ENCODE measurements around the gene KIF3A.

DNA sequence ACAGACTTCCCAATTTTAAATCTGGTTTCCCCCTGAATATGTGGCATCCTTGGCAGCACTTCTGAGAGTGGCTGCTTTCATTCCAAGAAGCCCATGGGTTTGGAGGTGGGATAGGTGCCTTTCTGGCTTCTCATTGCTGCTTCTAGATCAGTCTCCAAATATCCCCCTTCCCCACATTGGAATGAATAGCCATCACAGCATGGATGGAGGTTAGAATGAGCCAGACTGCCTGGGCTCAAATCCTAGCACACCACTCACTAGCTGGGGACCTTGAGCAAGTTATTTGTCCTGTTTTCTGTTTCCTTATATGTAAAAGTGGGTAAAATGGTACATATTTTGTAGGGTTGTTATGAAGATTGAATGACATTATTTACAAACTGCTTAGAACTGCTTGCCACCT, 93.2 kb downstream of the KIF3A start:
- TF ChIP-seq, protein P1, sequence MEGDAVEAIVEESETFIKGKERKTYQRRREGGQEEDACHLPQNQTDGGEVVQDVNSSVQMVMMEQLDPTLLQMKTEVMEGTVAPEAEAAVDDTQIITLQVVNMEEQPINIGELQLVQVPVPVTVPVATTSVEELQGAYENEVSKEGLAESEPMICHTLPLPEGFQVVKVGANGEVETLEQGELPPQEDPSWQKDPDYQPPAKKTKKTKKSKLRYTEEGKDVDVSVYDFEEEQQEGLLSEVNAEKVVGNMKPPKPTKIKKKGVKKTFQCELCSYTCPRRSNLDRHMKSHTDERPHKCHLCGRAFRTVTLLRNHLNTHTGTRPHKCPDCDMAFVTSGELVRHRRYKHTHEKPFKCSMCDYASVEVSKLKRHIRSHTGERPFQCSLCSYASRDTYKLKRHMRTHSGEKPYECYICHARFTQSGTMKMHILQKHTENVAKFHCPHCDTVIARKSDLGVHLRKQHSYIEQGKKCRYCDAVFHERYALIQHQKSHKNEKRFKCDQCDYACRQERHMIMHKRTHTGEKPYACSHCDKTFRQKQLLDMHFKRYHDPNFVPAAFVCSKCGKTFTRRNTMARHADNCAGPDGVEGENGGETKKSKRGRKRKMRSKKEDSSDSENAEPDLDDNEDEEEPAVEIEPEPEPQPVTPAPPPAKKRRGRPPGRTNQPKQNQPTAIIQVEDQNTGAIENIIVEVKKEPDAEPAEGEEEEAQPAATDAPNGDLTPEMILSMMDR (IDR thresholded peaks at IDR 0.05; ENCODE audit: low read depth, low read length, poor library complexity, severe bottlenecking): no peak
- no peak for TF ChIP-seq EZH2phosphoT487 (IDR thresholded peaks at IDR 0.05; ENCODE audit: borderline replicate concordance, low read length)
